ENCODE data around the gene FBXL19. TPM values are rescaled to one million over a fixed set of nuclear protein-coding genes. Genes with fewer than 3 reads are reported as not detected.
A peak's percentile ranks its signal among the peaks of the same experiment; 100 is the strongest.

The FBXL19 gene
- total RNA-seq, 1 donor from 2014 or later = 76.8 TPM

DNA sequence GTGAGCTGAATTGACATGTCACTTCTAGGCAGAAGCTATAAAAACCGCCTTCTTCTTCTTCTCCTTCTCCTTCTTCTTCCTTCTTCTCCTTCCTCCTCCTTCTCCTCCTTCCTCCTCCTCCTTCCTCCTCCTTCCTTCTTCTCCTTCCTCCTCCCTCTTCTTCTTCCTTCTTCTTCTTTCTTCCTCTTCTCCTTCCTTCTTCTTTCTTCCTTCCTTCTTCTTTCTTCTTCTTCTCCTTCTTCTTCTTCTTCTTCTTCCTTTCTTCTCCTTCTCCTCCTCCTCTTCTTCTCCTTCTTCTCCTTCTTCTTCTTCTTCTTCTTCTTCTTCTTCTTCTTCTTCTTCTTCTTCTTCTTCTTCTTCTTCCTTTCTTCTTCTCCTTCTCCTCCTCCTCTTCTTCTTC lies 4.8 kb upstream of the FBXL19 start:
- Mint-ChIP-seq H3K27ac (ENCODE audit: unreplicated experiment) (no peak overlapping the region), H3K9me3 (ENCODE audit: unreplicated experiment) (peaks cover 8% of the 10 kb centered on the region), H3K36me3 (ENCODE audit: unreplicated experiment) (no peaks in the 10 kb centered on the region), H3K27me3 (ENCODE audit: unreplicated experiment) (peaks cover 12% of the 10 kb centered on the region), H3K4me1 (ENCODE audit: low read depth, unreplicated experiment) (peaks cover 2% of the 10 kb centered on the region), H3K4me3 (ENCODE audit: unreplicated experiment) (no peak overlapping the region)
- TF ChIP-seq, protein P1, sequence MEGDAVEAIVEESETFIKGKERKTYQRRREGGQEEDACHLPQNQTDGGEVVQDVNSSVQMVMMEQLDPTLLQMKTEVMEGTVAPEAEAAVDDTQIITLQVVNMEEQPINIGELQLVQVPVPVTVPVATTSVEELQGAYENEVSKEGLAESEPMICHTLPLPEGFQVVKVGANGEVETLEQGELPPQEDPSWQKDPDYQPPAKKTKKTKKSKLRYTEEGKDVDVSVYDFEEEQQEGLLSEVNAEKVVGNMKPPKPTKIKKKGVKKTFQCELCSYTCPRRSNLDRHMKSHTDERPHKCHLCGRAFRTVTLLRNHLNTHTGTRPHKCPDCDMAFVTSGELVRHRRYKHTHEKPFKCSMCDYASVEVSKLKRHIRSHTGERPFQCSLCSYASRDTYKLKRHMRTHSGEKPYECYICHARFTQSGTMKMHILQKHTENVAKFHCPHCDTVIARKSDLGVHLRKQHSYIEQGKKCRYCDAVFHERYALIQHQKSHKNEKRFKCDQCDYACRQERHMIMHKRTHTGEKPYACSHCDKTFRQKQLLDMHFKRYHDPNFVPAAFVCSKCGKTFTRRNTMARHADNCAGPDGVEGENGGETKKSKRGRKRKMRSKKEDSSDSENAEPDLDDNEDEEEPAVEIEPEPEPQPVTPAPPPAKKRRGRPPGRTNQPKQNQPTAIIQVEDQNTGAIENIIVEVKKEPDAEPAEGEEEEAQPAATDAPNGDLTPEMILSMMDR (IDR thresholded peaks at IDR 0.05; ENCODE audit: partially characterized antibody, unreplicated experiment) = no peak
- no peak for DNase-seq

DNA sequence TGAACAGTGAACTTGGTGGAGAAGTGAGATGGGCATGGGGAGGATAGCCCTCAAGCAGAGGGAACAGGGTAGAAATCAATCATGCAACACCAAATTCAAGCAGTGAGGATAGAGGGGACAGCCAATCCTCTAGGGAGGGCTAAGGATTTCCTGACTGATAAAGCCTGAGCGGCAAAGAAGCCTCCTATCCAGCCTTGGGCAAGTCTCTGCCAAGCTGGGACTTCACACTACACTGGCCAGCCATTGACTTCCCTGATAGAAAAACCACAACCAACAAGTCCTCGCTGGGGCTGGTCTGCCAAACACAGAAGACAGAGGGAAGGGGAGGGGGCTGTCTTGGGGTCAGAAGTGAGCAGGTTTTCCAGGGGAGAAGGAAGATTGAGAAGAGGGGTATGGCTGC lies 2.5 kb upstream of the FBXL19 start:
- DNase-seq = no peak
- H3K27me3 Mint-ChIP-seq (ENCODE audit: unreplicated experiment) = peaks cover 17% of the 10 kb centered on the region
- TF ChIP-seq, protein P1 (IDR thresholded peaks at IDR 0.05; ENCODE audit: partially characterized antibody, unreplicated experiment) = no peak
- peaks cover 13% of the 10 kb centered on the region for H3K9me3 Mint-ChIP-seq (ENCODE audit: unreplicated experiment)
- H3K4me1 Mint-ChIP-seq (ENCODE audit: low read depth, unreplicated experiment) = peaks cover 2% of the 10 kb centered on the region
- H3K4me3 Mint-ChIP-seq (ENCODE audit: unreplicated experiment) = peak overlapping the region; percentile 99
- H3K36me3 Mint-ChIP-seq (ENCODE audit: unreplicated experiment) = no peaks in the 10 kb centered on the region
- H3K27ac Mint-ChIP-seq (ENCODE audit: unreplicated experiment) = no peak overlapping the region

DNA sequence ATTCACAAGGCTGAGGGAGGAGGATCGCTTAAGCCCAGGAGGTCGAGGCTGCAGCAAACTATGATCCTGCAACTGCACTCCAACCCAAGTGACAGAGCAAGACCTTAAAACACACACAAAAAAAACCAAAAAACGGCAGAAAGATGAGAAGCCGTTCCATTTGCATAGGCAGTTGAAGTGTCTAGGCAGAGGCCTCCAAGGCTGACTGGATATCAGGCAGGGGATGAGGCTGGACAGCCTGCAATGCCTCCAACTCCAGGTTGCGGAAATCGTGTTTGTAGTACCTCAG lies 2.0 kb upstream of the FBXL19 start:
- TF ChIP-seq, protein P1 (IDR thresholded peaks at IDR 0.05; ENCODE audit: partially characterized antibody, unreplicated experiment) = no peak
- DNase-seq = no peak
- Mint-ChIP-seq H3K4me1 (ENCODE audit: low read depth, unreplicated experiment) (peaks cover 7% of the 10 kb centered on the region), H3K4me3 (ENCODE audit: unreplicated experiment) (peak overlapping the region; percentile 99), H3K27me3 (ENCODE audit: unreplicated experiment) (peaks cover 18% of the 10 kb centered on the region), H3K9me3 (ENCODE audit: unreplicated experiment) (peaks cover 13% of the 10 kb centered on the region), H3K36me3 (ENCODE audit: unreplicated experiment) (no peaks in the 10 kb centered on the region), H3K27ac (ENCODE audit: unreplicated experiment) (peak overlapping the region; percentile 33)

DNA sequence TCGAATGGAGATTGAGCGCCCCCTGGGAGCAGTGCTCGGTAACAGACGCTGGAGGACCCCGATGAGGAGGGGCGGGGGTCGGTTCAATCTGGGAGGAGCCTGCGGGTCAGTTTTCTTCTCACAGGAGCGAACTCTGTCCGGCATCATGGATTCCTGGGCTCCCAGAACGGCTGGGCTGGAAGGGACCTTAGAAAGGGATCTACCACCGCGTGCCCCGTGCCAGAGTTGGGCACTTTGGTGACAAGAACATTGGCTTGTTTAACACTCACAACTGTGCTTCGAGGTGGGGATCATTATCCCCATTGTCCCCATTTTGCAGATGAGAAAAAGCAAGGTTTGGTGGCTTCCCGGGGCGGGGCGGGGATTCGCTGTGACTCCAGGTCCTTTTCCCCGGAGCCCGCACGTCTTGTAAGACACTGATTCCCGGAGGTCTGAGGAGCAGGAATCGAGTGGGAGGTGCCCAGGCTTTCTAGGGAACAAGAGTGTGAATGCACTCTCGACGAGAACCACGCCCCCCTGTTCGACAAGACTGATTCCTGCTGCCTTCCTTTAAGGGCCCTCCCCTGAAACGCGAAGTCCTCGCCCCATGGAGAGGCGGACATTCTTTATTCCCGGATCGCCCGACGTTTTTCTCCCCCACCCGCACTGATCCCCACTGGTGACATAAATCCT lies 1.5 kb upstream of the FBXL19 start:
- TF ChIP-seq, protein P1 (IDR thresholded peaks at IDR 0.05; ENCODE audit: partially characterized antibody, unreplicated experiment) = peak; percentile 84

DNA sequence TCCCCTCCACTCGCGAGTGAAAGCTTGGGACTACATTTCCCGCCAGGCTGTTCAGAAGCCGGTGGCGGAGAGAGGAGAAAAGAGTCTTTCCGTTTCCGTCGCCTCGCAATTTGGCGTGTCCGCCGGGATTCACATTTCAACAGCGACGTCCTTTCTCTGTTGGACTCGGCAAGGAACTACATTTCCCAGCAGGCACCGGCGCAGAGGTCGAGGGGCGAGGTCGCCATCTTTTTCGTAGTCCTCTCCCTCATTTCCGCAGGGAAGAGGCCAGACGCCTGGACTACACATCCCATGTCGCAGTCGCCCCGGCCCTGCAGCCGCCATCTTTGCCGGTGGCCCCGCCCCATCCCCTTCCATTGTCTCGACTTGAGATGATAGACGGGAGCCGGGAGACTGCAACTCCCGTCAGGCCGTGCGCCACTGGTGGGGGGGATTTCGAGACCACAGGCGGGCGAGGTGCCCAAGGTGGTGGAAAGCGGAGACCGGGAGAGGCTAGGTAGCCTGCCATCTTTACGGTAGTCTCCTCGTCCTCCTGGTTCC lies 882 bp upstream of the FBXL19 start:
- Mint-ChIP-seq H3K27ac (ENCODE audit: unreplicated experiment) (peak overlapping the region; percentile 100), H3K4me3 (ENCODE audit: unreplicated experiment) (peak overlapping the region; percentile 99), H3K9me3 (ENCODE audit: unreplicated experiment) (peaks cover 15% of the 10 kb centered on the region), H3K4me1 (ENCODE audit: low read depth, unreplicated experiment) (peaks cover 10% of the 10 kb centered on the region), H3K36me3 (ENCODE audit: unreplicated experiment) (no peaks in the 10 kb centered on the region), H3K27me3 (ENCODE audit: unreplicated experiment) (peaks cover 21% of the 10 kb centered on the region)
- TF ChIP-seq, protein P1 (IDR thresholded peaks at IDR 0.05; ENCODE audit: partially characterized antibody, unreplicated experiment) = no peak
- DNase-seq = peak; percentile 99

More for the DNA sequence above, 1.5 kb upstream of the FBXL19 start:
- Mint-ChIP-seq H3K27ac (ENCODE audit: unreplicated experiment) (peak overlapping the region; percentile 100), H3K4me1 (ENCODE audit: low read depth, unreplicated experiment) (peaks cover 9% of the 10 kb centered on the region), H3K27me3 (ENCODE audit: unreplicated experiment) (peaks cover 21% of the 10 kb centered on the region), H3K4me3 (ENCODE audit: unreplicated experiment) (peak overlapping the region; percentile 99), H3K9me3 (ENCODE audit: unreplicated experiment) (peaks cover 13% of the 10 kb centered on the region), H3K36me3 (ENCODE audit: unreplicated experiment) (no peaks in the 10 kb centered on the region)
- DNase-seq = peak; percentile 98
